DOHH2 (cell line): Measurements from ENCODE around the gene DTD2.

Experiments
- H3F3A ChIP-seq: fragments of 200-600 bp; sonication (generic), shearing (Covaris generic); 2 replicates; pipeline ENCODE4 v1.6.0; 2016; ENCODE audit warnings: antibody characterized with exemption, mild to moderate bottlenecking; ENCODE audit not compliant: control insufficient read depth, insufficient read depth
- H3K27ac ChIP-seq: fragments of 200-600 bp; sonication (generic); 2 replicates; pipeline ENCODE4 v1.5.1; 2014; ENCODE audit warnings: low read depth, mild to moderate bottlenecking, low read length, moderate library complexity
- H3K27me3 ChIP-seq: fragments of 200-600 bp; sonication (generic); 2 replicates; pipeline ENCODE4 v1.6.1; 2014; ENCODE audit warnings: mild to moderate bottlenecking, low read length, mixed read lengths; ENCODE audit not compliant: control insufficient read depth
- H3K36me3 ChIP-seq: fragments of 200-600 bp; sonication (generic); 2 replicates; pipeline ENCODE4 v1.6.1; 2014; ENCODE audit warnings: mild to moderate bottlenecking, low read length, moderate library complexity, mixed read lengths; ENCODE audit not compliant: control insufficient read depth
- H3K4me1 ChIP-seq: fragments of 200-600 bp; sonication (generic); 2 replicates; pipeline ENCODE4 v1.6.1; 2014; ENCODE audit warnings: mild to moderate bottlenecking, low read length, mixed read lengths; ENCODE audit not compliant: control insufficient read depth
- H3K4me2 ChIP-seq: fragments of 200-600 bp; sonication (generic); 2 replicates; pipeline ENCODE4 v1.6.0; 2014; ENCODE audit warnings: mild to moderate bottlenecking, low read length, moderate library complexity
- H3K4me3 ChIP-seq: fragments of 200-600 bp; sonication (generic); 2 replicates; pipeline ENCODE4 v1.5.1; 2014; ENCODE audit warnings: mild to moderate bottlenecking, low read length, mixed read lengths
- H3K79me2 ChIP-seq: fragments of 200-600 bp; sonication (generic); 2 replicates; pipeline ENCODE4 v1.6.1; 2014; ENCODE audit warnings: mild to moderate bottlenecking, low read length, mixed read lengths; ENCODE audit not compliant: control insufficient read depth
- H3K9me2 ChIP-seq: fragments of 200-600 bp; sonication (generic); replicated peaks from 2 replicates; pipeline ENCODE4 v1.6.1; 2014; ENCODE audit warnings: mild to moderate bottlenecking, low read length, mixed read lengths; ENCODE audit not compliant: control insufficient read depth
- H3K9me3 ChIP-seq: fragments of 200-600 bp; sonication (generic); 2 replicates; pipeline ENCODE4 v1.6.1; 2014; ENCODE audit warnings: antibody characterized with exemption, low read length, mixed read lengths; ENCODE audit not compliant: control insufficient read depth, insufficient read depth
- H4K20me1 ChIP-seq: fragments of 200-600 bp; sonication (generic); 2 replicates; pipeline ENCODE4 v1.6.0; 2014; ENCODE audit warnings: low read depth, mild to moderate bottlenecking, antibody characterized with exemption, low read length, moderate library complexity; ENCODE audit not compliant: control insufficient read depth, insufficient read depth
- EZH2phosphoT487 ChIP-seq: fragments of 200-600 bp; sonication (generic); IDR thresholded peaks from 2 replicates; pipeline ENCODE4 v1.6.1; 2017; ENCODE audit warnings: borderline replicate concordance, mild to moderate bottlenecking, antibody characterized with exemption, low read length, moderate library complexity, mixed read lengths
- TF ChIP-seq, protein P1 (sequence below): fragments of 200-600 bp; sonication (generic); IDR thresholded peaks from one replicate; pipeline ENCODE4 v1.5.1; 2014; ENCODE audit warnings: antibody characterized with exemption, mild to moderate bottlenecking, low read depth, low read length; ENCODE audit not compliant: poor library complexity, severe bottlenecking

Gene DTD2

GRCh38 chr14:31411218-31411727 is 46.0 kb downstream of the DTD2 start:
- Histone ChIP-seq H3K9me2 (no peaks in the 10 kb centered on the region), H3K4me3 (no peak overlapping the region), H3F3A (no peaks in the 10 kb centered on the region), H3K27ac (no peak overlapping the region), H3K79me2 (peaks cover 4% of the 10 kb centered on the region; the same call in 1 of the 2 replicates), H4K20me1 (no peaks in the 10 kb centered on the region), H3K27me3 (no peaks in the 10 kb centered on the region), H3K36me3 (no peaks in the 10 kb centered on the region), H3K4me2 (no peak overlapping the region), H3K4me1 (peaks cover 26% of the 10 kb centered on the region), H3K9me3 (no peaks in the 10 kb centered on the region)
- no peak for TF ChIP-seq EZH2phosphoT487
- TF ChIP-seq, protein P1, sequence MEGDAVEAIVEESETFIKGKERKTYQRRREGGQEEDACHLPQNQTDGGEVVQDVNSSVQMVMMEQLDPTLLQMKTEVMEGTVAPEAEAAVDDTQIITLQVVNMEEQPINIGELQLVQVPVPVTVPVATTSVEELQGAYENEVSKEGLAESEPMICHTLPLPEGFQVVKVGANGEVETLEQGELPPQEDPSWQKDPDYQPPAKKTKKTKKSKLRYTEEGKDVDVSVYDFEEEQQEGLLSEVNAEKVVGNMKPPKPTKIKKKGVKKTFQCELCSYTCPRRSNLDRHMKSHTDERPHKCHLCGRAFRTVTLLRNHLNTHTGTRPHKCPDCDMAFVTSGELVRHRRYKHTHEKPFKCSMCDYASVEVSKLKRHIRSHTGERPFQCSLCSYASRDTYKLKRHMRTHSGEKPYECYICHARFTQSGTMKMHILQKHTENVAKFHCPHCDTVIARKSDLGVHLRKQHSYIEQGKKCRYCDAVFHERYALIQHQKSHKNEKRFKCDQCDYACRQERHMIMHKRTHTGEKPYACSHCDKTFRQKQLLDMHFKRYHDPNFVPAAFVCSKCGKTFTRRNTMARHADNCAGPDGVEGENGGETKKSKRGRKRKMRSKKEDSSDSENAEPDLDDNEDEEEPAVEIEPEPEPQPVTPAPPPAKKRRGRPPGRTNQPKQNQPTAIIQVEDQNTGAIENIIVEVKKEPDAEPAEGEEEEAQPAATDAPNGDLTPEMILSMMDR = no peak

- TF ChIP-seq, protein P1 = no peak
- no peak for TF ChIP-seq EZH2phosphoT487
- H3K9me3 ChIP-seq = no peaks in the 10 kb centered on the region
- peak overlapping the region; percentile 44 for H3K4me3 ChIP-seq
- H3F3A ChIP-seq = no peaks in the 10 kb centered on the region
- H3K27me3 ChIP-seq = no peaks in the 10 kb centered on the region
- peaks cover 26% of the 10 kb centered on the region for H3K4me1 ChIP-seq
- H3K9me2 ChIP-seq = no peaks in the 10 kb centered on the region
- H3K27ac ChIP-seq = peak overlapping the region; percentile 67
- H3K36me3 ChIP-seq = no peaks in the 10 kb centered on the region
- H3K4me2 ChIP-seq = peak overlapping the region; percentile 62
- peaks cover 3% of the 10 kb centered on the region; the same call in 1 of the 2 replicates for H3K79me2 ChIP-seq
- no peaks in the 10 kb centered on the region for H4K20me1 ChIP-seq
Measured at GRCh38 chr14:31410048-31410650, 47.2 kb downstream of the DTD2 start.

DNA sequence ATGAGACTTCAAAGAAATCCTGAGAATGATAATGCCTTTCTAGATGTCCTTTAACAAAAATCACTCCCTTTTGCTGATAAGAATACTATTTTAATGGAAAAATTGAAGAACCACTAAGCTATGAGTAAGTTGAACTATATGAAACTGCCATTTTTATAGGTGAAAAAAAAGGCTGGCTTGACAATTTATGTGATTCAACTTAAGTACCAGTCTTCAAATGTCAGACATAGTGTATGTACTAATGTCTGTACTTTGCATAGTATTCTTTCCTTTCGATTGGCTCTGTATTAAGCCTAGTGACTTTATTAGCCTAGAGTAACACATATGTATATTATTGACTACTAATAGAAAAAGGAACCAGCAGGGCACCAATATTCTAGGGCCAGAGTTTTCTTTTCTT is 48.9 kb downstream of the DTD2 start:
- Histone ChIP-seq H3K27me3 (no peaks in the 10 kb centered on the region), H3K4me2 (no peak overlapping the region), H3K36me3 (no peaks in the 10 kb centered on the region), H3K9me2 (no peaks in the 10 kb centered on the region), H3K79me2 (peaks cover 3% of the 10 kb centered on the region; the same call in 1 of the 2 replicates), H3F3A (no peaks in the 10 kb centered on the region), H3K27ac (no peak overlapping the region), H3K4me1 (peaks cover 21% of the 10 kb centered on the region), H4K20me1 (no peaks in the 10 kb centered on the region), H3K9me3 (no peaks in the 10 kb centered on the region), H3K4me3 (no peak overlapping the region)
- no peak for TF ChIP-seq EZH2phosphoT487
- TF ChIP-seq, protein P1 = no peak
